HEK293T (cell line): ENCODE results near the gene KRT23.

Experiments used
- CTCF ChIA-PET: fragments of 350-600 bp; formaldehyde crosslinking; extraction: SDS; loops from one replicate; lab custom pipeline; 2021; ENCODE audit warnings: antibody characterized with exemption, inconsistent platforms; lab: Yijun Ruan, JAX
- POLR2A ChIA-PET: fragments of 350-600 bp; formaldehyde crosslinking; extraction: SDS; loops from one replicate; lab custom pipeline; 2020; ENCODE audit warnings: antibody characterized with exemption, inconsistent platforms; lab: Yijun Ruan, JAX
- DNase-seq: peaks from one replicate; pipeline ENCODE4 v3.0.0; 2012; ENCODE audit warnings: mixed read lengths; ENCODE audit errors: extremely low spot score
- ARNT ChIP-seq: fragments of 450-650 bp; IDR thresholded peaks from 2 replicates; pipeline ENCODE4 v1.6.1; 2017; ENCODE audit warnings: mild to moderate bottlenecking
- BHLHE40 ChIP-seq: fragments of 450-650 bp; IDR thresholded peaks from 2 replicates; pipeline ENCODE4 v1.6.1; 2016; ENCODE audit warnings: mild to moderate bottlenecking, moderate library complexity, borderline replicate concordance
- CTBP1 ChIP-seq: fragments of 450-650 bp; IDR thresholded peaks from 2 replicates; pipeline ENCODE4 v1.6.1; 2016; ENCODE audit warnings: borderline replicate concordance
- ELF4 ChIP-seq: fragments of 450-650 bp; IDR thresholded peaks from 2 replicates; pipeline ENCODE4 v1.6.1; 2017; ENCODE audit warnings: antibody characterized with exemption
- FOXA1 ChIP-seq: fragments of 450-650 bp; IDR thresholded peaks from 2 replicates; pipeline ENCODE4 v1.6.1; 2016; ENCODE audit warnings: mild to moderate bottlenecking
- FOXK2 ChIP-seq: fragments of 450-650 bp; IDR thresholded peaks from 2 replicates; pipeline ENCODE4 v1.6.1; 2016; ENCODE audit warnings: mild to moderate bottlenecking
- FOXM1 ChIP-seq: fragments of 450-650 bp; IDR thresholded peaks from 2 replicates; pipeline ENCODE4 v1.6.1; 2017; ENCODE audit warnings: mild to moderate bottlenecking, borderline replicate concordance
- HDGF ChIP-seq: fragments of 450-650 bp; IDR thresholded peaks from 2 replicates; pipeline ENCODE4 v1.6.1; 2017; ENCODE audit warnings: antibody characterized with exemption, borderline replicate concordance
- L3MBTL2 ChIP-seq: fragments of 450-650 bp; conservative IDR thresholded peaks from 2 replicates; pipeline ENCODE4 v1.6.1; 2016; ENCODE audit warnings: mild to moderate bottlenecking
- LEF1 ChIP-seq: fragments of 450-650 bp; IDR thresholded peaks from 2 replicates; pipeline ENCODE4 v1.6.1; 2017; ENCODE audit warnings: mild to moderate bottlenecking, borderline replicate concordance
- NFRKB ChIP-seq: fragments of 450-650 bp; IDR thresholded peaks from 2 replicates; pipeline ENCODE4 v1.6.1; 2016; ENCODE audit warnings: mild to moderate bottlenecking, moderate library complexity
- SP1 ChIP-seq: fragments of 450-650 bp; IDR thresholded peaks from 2 replicates; pipeline ENCODE4 v1.6.1; 2017
- SUZ12 ChIP-seq: fragments of 450-650 bp; IDR thresholded peaks from 2 replicates; pipeline ENCODE4 v1.6.1; 2016; ENCODE audit warnings: mild to moderate bottlenecking
- TARDBP ChIP-seq: fragments of 450-650 bp; IDR thresholded peaks from 2 replicates; pipeline ENCODE4 v1.6.1; 2016
- ZNF384 ChIP-seq: fragments of 450-650 bp; IDR thresholded peaks from 2 replicates; pipeline ENCODE4 v1.6.1; 2016
- TF ChIP-seq, protein P1 (sequence below): fragments of 450-650 bp; IDR thresholded peaks from 2 replicates; pipeline ENCODE4 v1.6.1; 2016

Gene KRT23

DNA sequence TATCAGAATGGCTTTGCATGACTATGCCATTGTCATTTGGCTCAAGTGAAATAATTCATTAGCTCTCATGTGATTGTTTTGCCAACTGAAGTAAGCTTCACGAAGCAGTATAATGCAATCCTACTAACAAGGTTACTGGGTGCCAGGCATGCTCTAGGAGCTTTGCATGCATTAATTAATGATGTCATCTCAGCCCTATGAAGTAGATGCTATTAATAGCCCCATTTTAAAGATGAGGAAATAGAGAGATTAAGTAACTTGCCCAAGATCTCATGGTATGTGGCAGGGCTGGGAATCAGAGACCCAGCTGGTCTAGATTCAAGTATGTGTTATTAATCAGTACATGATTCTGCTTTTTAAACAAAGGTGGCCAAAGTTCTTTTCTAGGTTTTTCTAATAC lies 15.2 kb upstream of the KRT23 start:
- TF ChIP-seq HDGF (no peak), ZNF384 (no peak), FOXA1 (no peak), NFRKB (no peak), FOXM1 (no peak), BHLHE40 (no peak), CTBP1 (no peak), ARNT (no peak), FOXK2 (no peak), TARDBP (no peak), LEF1 (no peak), SUZ12 (no peak), ELF4 (no peak)
- TF ChIP-seq, protein P1, sequence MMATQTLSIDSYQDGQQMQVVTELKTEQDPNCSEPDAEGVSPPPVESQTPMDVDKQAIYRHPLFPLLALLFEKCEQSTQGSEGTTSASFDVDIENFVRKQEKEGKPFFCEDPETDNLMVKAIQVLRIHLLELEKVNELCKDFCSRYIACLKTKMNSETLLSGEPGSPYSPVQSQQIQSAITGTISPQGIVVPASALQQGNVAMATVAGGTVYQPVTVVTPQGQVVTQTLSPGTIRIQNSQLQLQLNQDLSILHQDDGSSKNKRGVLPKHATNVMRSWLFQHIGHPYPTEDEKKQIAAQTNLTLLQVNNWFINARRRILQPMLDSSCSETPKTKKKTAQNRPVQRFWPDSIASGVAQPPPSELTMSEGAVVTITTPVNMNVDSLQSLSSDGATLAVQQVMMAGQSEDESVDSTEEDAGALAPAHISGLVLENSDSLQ = no peak
- DNase-seq = no peak
- CTCF ChIA-PET = interaction anchor here (1.4 kb wide), 1 partner anchor 15 kb away, joined by 4 read pairs; the partner anchor contains the start of gene KRT39
- POLR2A ChIA-PET = no interaction called here

DNA sequence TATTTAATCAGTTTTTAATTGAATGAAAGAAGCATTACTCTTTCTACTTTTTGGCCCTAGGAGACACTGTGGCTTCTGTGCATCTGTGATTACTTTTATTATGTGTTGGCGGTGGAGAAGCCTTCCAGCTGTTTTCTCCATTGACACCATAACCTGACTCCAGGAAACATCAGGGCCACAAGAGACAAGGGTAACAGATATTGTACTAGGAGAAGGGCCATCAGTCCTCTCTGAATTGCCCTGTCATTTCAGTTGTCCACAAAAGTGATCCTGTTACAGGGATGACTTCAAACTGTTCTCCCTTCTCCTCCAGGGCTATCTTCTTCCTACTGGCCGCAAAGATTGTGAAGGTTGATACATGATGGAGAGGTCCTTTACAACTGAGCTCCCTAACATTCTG lies 14.7 kb upstream of the KRT23 start:
- no peak for TF ChIP-seq BHLHE40
- no peak for TF ChIP-seq SUZ12
- no peak for TF ChIP-seq FOXM1
- TF ChIP-seq TARDBP = no peak
- POLR2A ChIA-PET = no interaction called here
- DNase-seq = no peak
- CTCF ChIA-PET = interaction anchor here (1.4 kb wide), 1 partner anchor 15 kb away, joined by 4 read pairs; the partner anchor contains the start of gene KRT39

DNA sequence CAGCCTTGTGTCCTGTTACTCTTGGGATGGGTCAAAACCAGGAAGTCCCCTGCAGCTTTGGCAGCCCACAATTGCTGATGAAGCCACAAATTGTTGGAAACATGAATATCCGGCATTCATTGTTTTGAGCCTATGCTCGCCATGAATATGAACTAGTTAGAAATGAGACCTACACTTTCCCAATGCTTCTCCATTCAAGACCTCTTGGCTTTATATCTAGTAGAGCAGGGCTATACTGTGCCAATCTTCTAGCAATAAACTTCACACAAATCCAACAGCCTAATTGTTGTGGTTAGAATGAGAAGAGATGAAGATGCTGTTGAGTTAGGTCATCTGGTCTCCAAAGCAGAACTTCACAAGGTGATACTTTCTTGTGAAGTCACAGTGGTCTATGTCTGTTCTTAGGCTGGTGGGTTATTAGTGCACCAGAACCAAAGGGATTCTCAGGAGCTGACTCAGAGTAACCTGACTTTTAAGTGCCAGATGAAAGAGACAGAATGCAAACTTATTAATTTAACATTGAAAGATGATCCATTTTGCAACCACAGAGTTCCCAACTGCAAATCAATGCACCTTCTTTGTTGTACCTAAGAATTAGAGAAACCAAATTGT lies 13.7 kb upstream of the KRT23 start:
- no peak for TF ChIP-seq L3MBTL2
- no peak for TF ChIP-seq TARDBP
- no peak for TF ChIP-seq LEF1
- no peak for TF ChIP-seq SUZ12
- no peak for TF ChIP-seq HDGF
- no peak for TF ChIP-seq SP1
- TF ChIP-seq ZNF384 = no peak
- no peak for TF ChIP-seq BHLHE40
- no peak for TF ChIP-seq ARNT
- no peak for TF ChIP-seq ELF4
- TF ChIP-seq FOXA1 = no peak
- no peak for TF ChIP-seq CTBP1
- DNase-seq = no peak
- ChIA-PET POLR2A (no interaction called here), CTCF (interaction anchor here (0.6 kb wide), 1 partner anchor 11 kb away, joined by 3 read pairs; no protein-coding TSS in a partner anchor)

DNA sequence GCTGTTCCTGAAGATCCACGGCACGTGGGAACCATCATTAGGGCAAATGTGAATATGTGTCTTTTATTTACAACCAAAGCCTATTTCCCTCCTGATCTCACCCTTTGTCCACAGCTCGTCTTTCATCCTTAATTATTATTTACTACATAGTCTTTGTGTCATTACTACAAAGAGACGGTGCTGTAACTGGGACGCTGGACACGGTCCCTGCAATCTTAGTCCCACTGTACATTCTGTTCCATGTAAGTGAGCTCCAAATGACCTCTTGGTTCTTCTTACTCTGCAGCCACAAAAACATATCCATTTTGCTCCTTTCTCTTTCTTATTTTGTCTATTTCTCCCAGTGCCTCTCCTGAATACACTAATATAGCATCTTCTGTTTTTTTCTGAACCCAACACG lies 12.7 kb upstream of the KRT23 start:
- TF ChIP-seq NFRKB (no peak), FOXK2 (no peak), ELF4 (no peak), HDGF (no peak), CTBP1 (no peak), ARNT (no peak), SUZ12 (no peak), BHLHE40 (no peak), FOXA1 (no peak), L3MBTL2 (no peak), FOXM1 (no peak), LEF1 (no peak)
- TF ChIP-seq, protein P1 = no peak
- DNase-seq = no peak
- ChIA-PET POLR2A (no interaction called here), CTCF (no interaction called here)

DNA sequence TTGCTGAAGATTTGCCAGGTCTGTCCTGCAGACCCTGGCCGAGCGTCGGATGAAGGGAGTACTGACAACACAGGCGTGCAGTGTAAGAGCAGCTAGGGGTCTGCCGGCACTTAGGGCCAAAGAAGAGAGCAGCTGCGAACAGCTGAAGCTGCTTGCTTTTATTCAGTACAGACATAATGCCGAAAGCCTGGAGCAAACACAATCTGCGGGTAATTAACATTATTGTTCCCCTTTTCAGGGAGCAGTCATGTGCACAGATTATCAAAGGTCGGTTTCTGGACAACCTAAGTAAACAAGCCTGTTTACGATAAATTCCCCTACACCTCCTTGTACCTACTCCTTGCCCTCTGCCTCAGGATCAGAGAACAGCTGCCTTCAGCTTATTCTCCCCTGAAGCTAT lies 12.0 kb upstream of the KRT23 start:
- POLR2A ChIA-PET = no interaction called here

DNA sequence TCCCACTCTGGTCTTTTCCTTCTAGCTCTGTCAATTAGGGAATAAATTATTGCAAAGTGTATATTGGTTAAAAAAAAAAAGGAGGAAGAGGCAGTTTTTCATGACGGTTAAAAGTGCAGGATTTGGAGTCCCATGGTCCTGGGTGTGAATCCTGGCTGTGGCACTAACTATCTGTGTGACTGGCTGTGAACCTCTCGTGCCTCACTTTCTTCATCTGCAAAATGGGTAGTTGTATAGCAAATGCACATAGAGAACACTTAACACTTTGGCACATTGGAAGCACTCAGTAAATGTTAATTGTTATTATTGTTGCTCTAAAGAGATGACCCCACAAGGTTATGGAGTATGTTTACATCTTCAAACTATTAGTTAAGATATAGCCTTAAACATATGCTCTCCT lies 10.5 kb upstream of the KRT23 start:
- TF ChIP-seq ARNT (no peak), TARDBP (no peak), BHLHE40 (no peak), FOXK2 (no peak), HDGF (no peak), SP1 (no peak), ELF4 (no peak), L3MBTL2 (no peak), LEF1 (no peak), FOXA1 (no peak), CTBP1 (no peak), NFRKB (no peak), FOXM1 (no peak), SUZ12 (no peak)
- TF ChIP-seq, protein P1 = no peak
- CTCF ChIA-PET = no interaction called here
- POLR2A ChIA-PET = interaction anchor here (0.6 kb wide), 1 partner anchor 14 kb away, joined by 3 read pairs; no protein-coding TSS in a partner anchor
- DNase-seq = no peak

More for the DNA sequence above, 12.0 kb upstream of the KRT23 start:
- no peak for DNase-seq
- TF ChIP-seq HDGF (no peak), FOXA1 (no peak), BHLHE40 (no peak), SP1 (no peak), FOXK2 (no peak), L3MBTL2 (no peak), ZNF384 (no peak), ARNT (no peak), FOXM1 (no peak), LEF1 (no peak), ELF4 (no peak), NFRKB (no peak), SUZ12 (no peak), CTBP1 (no peak)
- CTCF ChIA-PET = no interaction called here
